Measurements from ENCODE around the gene SNX19. TPM values are rescaled to one million over a fixed set of nuclear protein-coding genes. Genes with fewer than 3 reads are reported as not detected.
"Not testable (repeated sequence)": the region's sequence is repeated elsewhere in the genome, so short reads cannot be mapped to it uniquely, and the experiment has no call there.

Gene SNX19
- total RNA-seq, 1 donor from 2014 or later: 45.6 TPM

DNA sequence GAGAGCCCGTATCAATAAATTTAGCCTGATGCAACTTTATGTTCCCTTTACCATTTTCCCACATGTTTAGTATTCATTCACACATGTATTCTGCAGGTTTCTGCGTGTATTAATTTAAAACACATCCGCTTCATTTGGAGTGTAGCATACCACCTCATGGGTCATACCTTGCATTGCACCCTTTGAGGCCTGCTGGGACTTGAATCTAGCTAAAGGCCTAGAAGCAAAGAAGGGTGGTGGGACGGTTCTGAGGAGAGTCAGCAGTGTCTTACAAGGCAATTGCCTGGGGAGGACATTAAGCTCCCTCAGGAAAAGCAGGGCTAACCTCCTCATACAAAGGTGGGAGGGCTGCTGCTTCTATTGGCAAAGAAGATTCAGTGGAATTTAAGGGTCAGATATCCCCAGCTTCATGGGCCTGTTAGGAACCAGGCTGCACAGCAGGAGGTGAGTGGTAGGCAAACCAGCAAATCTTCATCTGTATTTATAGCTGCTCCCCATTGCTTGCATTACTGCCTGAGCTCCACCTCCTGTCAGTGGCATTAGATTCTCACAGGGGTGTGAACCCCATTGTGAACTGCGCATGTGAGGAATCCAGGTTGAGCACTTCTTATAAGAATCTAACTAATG lies 15.9 kb upstream of the SNX19 start:
- TF ChIP-seq, protein P1, sequence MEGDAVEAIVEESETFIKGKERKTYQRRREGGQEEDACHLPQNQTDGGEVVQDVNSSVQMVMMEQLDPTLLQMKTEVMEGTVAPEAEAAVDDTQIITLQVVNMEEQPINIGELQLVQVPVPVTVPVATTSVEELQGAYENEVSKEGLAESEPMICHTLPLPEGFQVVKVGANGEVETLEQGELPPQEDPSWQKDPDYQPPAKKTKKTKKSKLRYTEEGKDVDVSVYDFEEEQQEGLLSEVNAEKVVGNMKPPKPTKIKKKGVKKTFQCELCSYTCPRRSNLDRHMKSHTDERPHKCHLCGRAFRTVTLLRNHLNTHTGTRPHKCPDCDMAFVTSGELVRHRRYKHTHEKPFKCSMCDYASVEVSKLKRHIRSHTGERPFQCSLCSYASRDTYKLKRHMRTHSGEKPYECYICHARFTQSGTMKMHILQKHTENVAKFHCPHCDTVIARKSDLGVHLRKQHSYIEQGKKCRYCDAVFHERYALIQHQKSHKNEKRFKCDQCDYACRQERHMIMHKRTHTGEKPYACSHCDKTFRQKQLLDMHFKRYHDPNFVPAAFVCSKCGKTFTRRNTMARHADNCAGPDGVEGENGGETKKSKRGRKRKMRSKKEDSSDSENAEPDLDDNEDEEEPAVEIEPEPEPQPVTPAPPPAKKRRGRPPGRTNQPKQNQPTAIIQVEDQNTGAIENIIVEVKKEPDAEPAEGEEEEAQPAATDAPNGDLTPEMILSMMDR (IDR thresholded peaks at IDR 0.05; ENCODE audit: insufficient read depth, low read depth, low read length): no peak
- no peak for TF ChIP-seq EZH2 (IDR thresholded peaks at IDR 0.05; ENCODE audit: insufficient read depth, low read length)
- no peak overlapping the region for H3K4me3 ChIP-seq (ENCODE audit: insufficient read depth, low read depth, low read length)
- H3K27me3 ChIP-seq (ENCODE audit: insufficient read depth, low read length): no peaks in the 10 kb centered on the region
- Mint-ChIP-seq H3K27ac (ENCODE audit: unreplicated experiment) (no peak overlapping the region), H3K36me3 (ENCODE audit: low read depth, unreplicated experiment) (no peaks in the 10 kb centered on the region), H3K9me3 (ENCODE audit: unreplicated experiment) (no peaks in the 10 kb centered on the region), H3K4me1 (ENCODE audit: low read depth, unreplicated experiment) (no peaks in the 10 kb centered on the region), H3K27me3 (ENCODE audit: low read depth, unreplicated experiment) (peaks cover 15% of the 10 kb centered on the region), H3K4me3 (ENCODE audit: unreplicated experiment) (no peak overlapping the region)
- H3K79me2 ChIP-seq (ENCODE audit: insufficient read depth, low read length): no peaks in the 10 kb centered on the region
- H4K20me1 ChIP-seq (ENCODE audit: insufficient read depth, low read length): no peaks in the 10 kb centered on the region
- H3K9me3 ChIP-seq (ENCODE audit: insufficient read depth, low read depth, low read length): no peaks in the 10 kb centered on the region
- FAIRE-seq: no peak
- DNase-seq (ENCODE audit: low read depth): no peak
- no peak overlapping the region for H2AFZ ChIP-seq (ENCODE audit: low read depth, low read length)
- no peak overlapping the region for H3K9ac ChIP-seq (ENCODE audit: low read length)
- no peaks in the 10 kb centered on the region for H3K4me1 ChIP-seq (ENCODE audit: insufficient read depth, low read length)
- no peak overlapping the region for H3K4me2 ChIP-seq (ENCODE audit: low read length)
- no peaks in the 10 kb centered on the region for H3K36me3 ChIP-seq (ENCODE audit: insufficient read depth, low read length)
- H3K27ac ChIP-seq (ENCODE audit: low read depth, low read length): no peak overlapping the region

DNA sequence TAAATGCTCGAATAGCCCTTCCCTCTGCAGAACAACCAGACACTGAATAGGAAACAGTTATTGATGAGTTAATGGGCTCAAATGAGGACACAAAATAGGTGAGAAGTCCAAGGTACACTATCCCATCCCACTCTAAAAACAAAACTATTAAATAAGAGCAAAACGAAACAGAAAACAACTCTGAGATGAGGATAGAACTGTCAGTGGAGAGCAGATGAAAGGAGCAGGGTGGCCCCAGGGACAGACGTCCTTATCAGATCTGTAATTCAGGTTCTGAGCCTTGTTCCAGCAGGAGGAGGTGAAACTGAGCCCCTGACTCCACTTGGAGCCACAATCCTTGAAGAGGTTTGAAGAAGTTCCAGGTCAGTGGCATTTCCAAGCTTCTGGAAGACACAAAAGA lies 8.5 kb upstream of the SNX19 start:
- Histone ChIP-seq H4K20me1 (ENCODE audit: insufficient read depth, low read length) (no peaks in the 10 kb centered on the region), H3K4me3 (ENCODE audit: insufficient read depth, low read depth, low read length) (no peak overlapping the region), H3K9ac (ENCODE audit: low read length) (no peak overlapping the region), H3K9me3 (ENCODE audit: insufficient read depth, low read depth, low read length) (no peaks in the 10 kb centered on the region), H2AFZ (ENCODE audit: low read depth, low read length) (no peak overlapping the region), H3K27ac (ENCODE audit: low read depth, low read length) (no peak overlapping the region), H3K79me2 (ENCODE audit: insufficient read depth, low read length) (no peaks in the 10 kb centered on the region), H3K36me3 (ENCODE audit: insufficient read depth, low read length) (no peaks in the 10 kb centered on the region), H3K4me2 (ENCODE audit: low read length) (no peak overlapping the region), H3K4me1 (ENCODE audit: insufficient read depth, low read length) (no peaks in the 10 kb centered on the region), H3K27me3 (ENCODE audit: insufficient read depth, low read length) (peaks cover 2% of the 10 kb centered on the region)
- no peaks in the 10 kb centered on the region for H3K36me3 Mint-ChIP-seq (ENCODE audit: low read depth, unreplicated experiment)
- no peak for TF ChIP-seq EZH2 (IDR thresholded peaks at IDR 0.05; ENCODE audit: insufficient read depth, low read length)
- TF ChIP-seq, protein P1 (IDR thresholded peaks at IDR 0.05; ENCODE audit: insufficient read depth, low read depth, low read length): no peak
- DNase-seq (ENCODE audit: low read depth): no peak
- FAIRE-seq: no peak
- H3K27ac Mint-ChIP-seq (ENCODE audit: unreplicated experiment): no peak overlapping the region
- peaks cover 1% of the 10 kb centered on the region for H3K9me3 Mint-ChIP-seq (ENCODE audit: unreplicated experiment)
- H3K27me3 Mint-ChIP-seq (ENCODE audit: low read depth, unreplicated experiment): peaks cover 16% of the 10 kb centered on the region
- no peaks in the 10 kb centered on the region for H3K4me1 Mint-ChIP-seq (ENCODE audit: low read depth, unreplicated experiment)
- H3K4me3 Mint-ChIP-seq (ENCODE audit: unreplicated experiment): no peak overlapping the region

DNA sequence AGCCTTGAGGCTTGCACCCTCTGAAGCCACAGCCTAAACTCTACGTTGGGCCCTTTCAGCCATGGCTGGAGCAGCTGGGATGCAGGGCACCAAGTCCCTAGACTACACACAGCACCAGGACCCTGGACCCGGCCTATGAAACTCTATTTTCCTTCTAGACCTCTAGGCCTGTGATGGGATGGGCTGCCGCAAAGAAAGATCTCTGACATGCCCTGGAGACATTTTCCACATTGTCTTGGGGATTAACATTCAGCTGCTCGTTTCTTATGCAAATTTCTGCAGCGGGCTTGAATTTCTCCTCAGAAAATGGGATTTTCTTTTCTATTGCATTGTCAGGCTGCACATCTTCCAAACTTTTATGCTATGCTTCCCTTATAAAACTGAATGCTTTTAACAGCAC lies 4.3 kb upstream of the SNX19 start:
- not testable (repeated sequence) for H4K20me1 ChIP-seq (ENCODE audit: insufficient read depth, low read length); DNase-seq (ENCODE audit: low read depth); H3K4me1 ChIP-seq (ENCODE audit: insufficient read depth, low read length); H3K36me3 Mint-ChIP-seq (ENCODE audit: low read depth, unreplicated experiment); H3K27ac Mint-ChIP-seq (ENCODE audit: unreplicated experiment); H3K9ac ChIP-seq (ENCODE audit: low read length); FAIRE-seq; H3K9me3 Mint-ChIP-seq (ENCODE audit: unreplicated experiment); H2AFZ ChIP-seq (ENCODE audit: low read depth, low read length); H3K4me1 Mint-ChIP-seq (ENCODE audit: low read depth, unreplicated experiment); H3K27me3 ChIP-seq (ENCODE audit: insufficient read depth, low read length); H3K9me3 ChIP-seq (ENCODE audit: insufficient read depth, low read depth, low read length); H3K79me2 ChIP-seq (ENCODE audit: insufficient read depth, low read length); H3K4me3 ChIP-seq (ENCODE audit: insufficient read depth, low read depth, low read length); H3K27ac ChIP-seq (ENCODE audit: low read depth, low read length); H3K4me3 Mint-ChIP-seq (ENCODE audit: unreplicated experiment); H3K4me2 ChIP-seq (ENCODE audit: low read length); H3K36me3 ChIP-seq (ENCODE audit: insufficient read depth, low read length)
- H3K27me3 Mint-ChIP-seq (ENCODE audit: low read depth, unreplicated experiment): peaks cover 18% of the 10 kb centered on the region

All from astrocyte (in vitro differentiated cells and primary cell).